ENCODE measurements around the gene KLHL20. TPM values are rescaled to one million over a fixed set of nuclear protein-coding genes. Genes with fewer than 3 reads are reported as not detected.

Gene KLHL20
- total RNA-seq, 1 experiment from 2014 or later: 12.8 TPM

DNA sequence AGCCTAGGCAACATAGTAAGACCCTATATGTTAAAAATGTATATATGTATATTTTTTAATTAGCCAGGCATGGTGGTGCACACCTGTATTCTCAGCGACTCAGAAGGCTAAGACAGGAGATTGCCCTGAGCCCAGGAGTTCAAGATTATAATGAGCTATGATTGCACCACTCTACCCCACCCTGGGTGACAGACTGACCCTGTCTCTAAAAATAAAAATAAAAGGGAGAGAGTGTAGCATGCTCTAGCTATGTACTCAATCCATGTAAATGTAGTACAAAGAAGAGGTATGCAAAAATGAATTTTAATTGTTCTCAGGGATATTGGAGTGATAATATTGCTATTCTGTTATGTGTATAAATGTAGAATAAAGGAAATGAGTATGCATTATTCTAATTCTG is 56.8 kb downstream of the KLHL20 start:
- H3K4me1 ChIP-seq: no peaks in the 10 kb centered on the region
- no peak for DNase-seq
- Mint-ChIP-seq H3K4me1 (ENCODE audit: low read depth, unreplicated experiment) (no peaks in the 10 kb centered on the region), H3K36me3 (ENCODE audit: insufficient read depth, unreplicated experiment) (peaks cover 5% of the 10 kb centered on the region), H3K9me3 (ENCODE audit: unreplicated experiment) (peaks cover 4% of the 10 kb centered on the region), H3K27ac (ENCODE audit: unreplicated experiment) (no peak overlapping the region), H3K27me3 (ENCODE audit: insufficient read depth, unreplicated experiment) (no peaks in the 10 kb centered on the region), H3K4me3 (ENCODE audit: unreplicated experiment) (no peak overlapping the region)
- no peaks in the 10 kb centered on the region for H3K9me3 ChIP-seq
- H3K4me3 ChIP-seq (ENCODE audit: low read depth, low read length): no peak overlapping the region
- intact Hi-C loops (cut with micrococcal nuclease; ENCODE audit: unreplicated experiment): no loop called here
- no TSS peak for BruUV-seq (replicated peaks)
- POLR2A ChIA-PET: no interaction called here
- CTCF ChIA-PET: no interaction called here
- H3K36me3 ChIP-seq (ENCODE audit: control insufficient read depth, insufficient read depth, low read length): no peaks in the 10 kb centered on the region
- H3K27me3 ChIP-seq (replicated peaks; ENCODE audit: control insufficient read depth, insufficient read depth, low read length): no peaks in the 10 kb centered on the region
- TF ChIP-seq, protein P1, sequence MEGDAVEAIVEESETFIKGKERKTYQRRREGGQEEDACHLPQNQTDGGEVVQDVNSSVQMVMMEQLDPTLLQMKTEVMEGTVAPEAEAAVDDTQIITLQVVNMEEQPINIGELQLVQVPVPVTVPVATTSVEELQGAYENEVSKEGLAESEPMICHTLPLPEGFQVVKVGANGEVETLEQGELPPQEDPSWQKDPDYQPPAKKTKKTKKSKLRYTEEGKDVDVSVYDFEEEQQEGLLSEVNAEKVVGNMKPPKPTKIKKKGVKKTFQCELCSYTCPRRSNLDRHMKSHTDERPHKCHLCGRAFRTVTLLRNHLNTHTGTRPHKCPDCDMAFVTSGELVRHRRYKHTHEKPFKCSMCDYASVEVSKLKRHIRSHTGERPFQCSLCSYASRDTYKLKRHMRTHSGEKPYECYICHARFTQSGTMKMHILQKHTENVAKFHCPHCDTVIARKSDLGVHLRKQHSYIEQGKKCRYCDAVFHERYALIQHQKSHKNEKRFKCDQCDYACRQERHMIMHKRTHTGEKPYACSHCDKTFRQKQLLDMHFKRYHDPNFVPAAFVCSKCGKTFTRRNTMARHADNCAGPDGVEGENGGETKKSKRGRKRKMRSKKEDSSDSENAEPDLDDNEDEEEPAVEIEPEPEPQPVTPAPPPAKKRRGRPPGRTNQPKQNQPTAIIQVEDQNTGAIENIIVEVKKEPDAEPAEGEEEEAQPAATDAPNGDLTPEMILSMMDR (IDR thresholded peaks at IDR 0.05; ENCODE audit: insufficient read depth in 1 of 2, low read depth in 1 of 2, low read length in 1 of 2, severe bottlenecking in 1 of 2, unreplicated experiment in 1 of 2): no peak

DNA sequence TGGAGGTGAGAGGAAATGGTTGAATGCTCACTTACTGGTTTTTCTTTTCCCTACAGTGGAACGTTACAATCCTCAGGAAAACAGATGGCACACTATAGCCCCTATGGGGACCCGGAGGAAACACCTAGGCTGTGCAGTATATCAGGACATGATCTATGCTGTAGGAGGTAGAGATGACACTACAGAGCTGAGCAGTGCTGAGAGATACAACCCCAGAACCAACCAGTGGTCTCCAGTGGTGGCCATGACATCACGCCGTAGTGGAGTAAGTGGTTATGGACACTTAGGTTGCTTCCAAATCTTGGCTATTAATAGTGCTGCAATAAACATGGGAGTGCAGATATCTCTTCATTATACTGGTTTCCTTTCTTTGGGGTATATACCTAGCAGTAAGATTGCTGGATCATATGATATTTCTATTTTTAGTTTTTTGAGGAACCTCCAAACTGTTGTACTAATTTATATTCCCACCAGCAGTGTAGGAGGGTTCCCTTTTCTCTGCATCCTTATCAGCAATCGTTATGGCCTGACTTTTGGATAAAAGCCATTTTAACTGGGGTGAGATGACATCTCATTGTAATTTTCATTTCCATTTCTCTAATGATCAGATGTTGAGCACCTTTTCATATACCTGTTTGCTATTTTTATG is 60.9 kb downstream of the KLHL20 start:
- H3K4me1 Mint-ChIP-seq (ENCODE audit: low read depth, unreplicated experiment): no peaks in the 10 kb centered on the region
- H3K4me1 ChIP-seq: no peaks in the 10 kb centered on the region
- TF ChIP-seq, protein P1 (IDR thresholded peaks at IDR 0.05; ENCODE audit: insufficient read depth in 1 of 2, low read depth in 1 of 2, low read length in 1 of 2, severe bottlenecking in 1 of 2, unreplicated experiment in 1 of 2): no peak
- CTCF ChIA-PET: no interaction called here
- H3K4me3 Mint-ChIP-seq (ENCODE audit: unreplicated experiment): no peak overlapping the region
- H3K36me3 Mint-ChIP-seq (ENCODE audit: insufficient read depth, unreplicated experiment): peaks cover 25% of the 10 kb centered on the region
- no peaks in the 10 kb centered on the region for H3K27me3 ChIP-seq (replicated peaks; ENCODE audit: control insufficient read depth, insufficient read depth, low read length)
- no TSS peak for BruUV-seq (replicated peaks)
- no peaks in the 10 kb centered on the region for H3K9me3 ChIP-seq
- H3K27ac Mint-ChIP-seq (ENCODE audit: unreplicated experiment): no peak overlapping the region
- peaks cover 2% of the 10 kb centered on the region; the same call in 1 of the 2 replicates for H3K36me3 ChIP-seq (ENCODE audit: control insufficient read depth, insufficient read depth, low read length)
- no peaks in the 10 kb centered on the region for H3K27me3 Mint-ChIP-seq (ENCODE audit: insufficient read depth, unreplicated experiment)
- peaks cover 13% of the 10 kb centered on the region for H3K9me3 Mint-ChIP-seq (ENCODE audit: unreplicated experiment)
- POLR2A ChIA-PET: no interaction called here
- intact Hi-C loops (cut with micrococcal nuclease; ENCODE audit: unreplicated experiment): no loop called here
- DNase-seq: no peak
- no peak overlapping the region for H3K4me3 ChIP-seq (ENCODE audit: low read depth, low read length)

DNA sequence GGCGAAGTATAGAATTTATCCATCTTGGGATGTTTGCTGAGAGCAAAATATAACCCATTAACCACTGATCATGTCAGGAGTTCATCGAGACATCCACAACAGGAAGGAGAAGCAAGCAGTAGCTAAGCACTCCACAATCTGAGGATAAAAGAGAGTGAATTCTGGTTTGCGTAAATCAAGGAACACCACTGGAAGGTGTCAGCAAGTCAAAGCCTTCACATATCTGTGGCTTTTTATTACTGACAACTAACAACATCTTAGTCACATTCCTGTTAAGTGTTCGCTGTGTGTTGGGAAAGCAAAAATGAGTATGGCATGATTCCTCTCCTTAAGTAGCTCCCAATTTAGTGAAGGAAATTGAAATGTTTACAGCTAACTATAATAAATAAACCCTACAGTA is 65.2 kb downstream of the KLHL20 start:
- BruUV-seq (replicated peaks): no TSS peak
- H3K4me3 Mint-ChIP-seq (ENCODE audit: unreplicated experiment): no peak overlapping the region
- POLR2A ChIA-PET: interaction anchor here (0.5 kb wide), 1 partner anchor 242 kb away, joined by 3 read pairs; the partner anchor contains the start of gene RC3H1
- peaks cover 47% of the 10 kb centered on the region for H3K36me3 Mint-ChIP-seq (ENCODE audit: insufficient read depth, unreplicated experiment)
- Histone ChIP-seq H3K4me1 (no peaks in the 10 kb centered on the region), H3K27me3 (replicated peaks; ENCODE audit: control insufficient read depth, insufficient read depth, low read length) (no peaks in the 10 kb centered on the region), H3K9me3 (no peaks in the 10 kb centered on the region), H3K36me3 (ENCODE audit: control insufficient read depth, insufficient read depth, low read length) (peaks cover 2% of the 10 kb centered on the region; the same call in 1 of the 2 replicates), H3K4me3 (ENCODE audit: low read depth, low read length) (no peak overlapping the region)
- no peak overlapping the region for H3K27ac Mint-ChIP-seq (ENCODE audit: unreplicated experiment)
- H3K9me3 Mint-ChIP-seq (ENCODE audit: unreplicated experiment): peaks cover 13% of the 10 kb centered on the region
- TF ChIP-seq, protein P1 (IDR thresholded peaks at IDR 0.05; ENCODE audit: insufficient read depth in 1 of 2, low read depth in 1 of 2, low read length in 1 of 2, severe bottlenecking in 1 of 2, unreplicated experiment in 1 of 2): no peak
- no peaks in the 10 kb centered on the region for H3K27me3 Mint-ChIP-seq (ENCODE audit: insufficient read depth, unreplicated experiment)
- no peaks in the 10 kb centered on the region for H3K4me1 Mint-ChIP-seq (ENCODE audit: low read depth, unreplicated experiment)
- no peak for DNase-seq
- CTCF ChIA-PET: no interaction called here
- intact Hi-C loops (cut with micrococcal nuclease; ENCODE audit: unreplicated experiment): no loop called here
